Measurements from ENCODE around the gene IGFBP3.

The IGFBP3 gene

GRCh38 chr7:45938626-45939302, 17.7 kb upstream of the IGFBP3 start:
- TF ChIP-seq POLR2A (IDR thresholded peaks at IDR 0.05; ENCODE audit: low read length) (no peak), GATA1 (IDR thresholded peaks at IDR 0.05; ENCODE audit: low read depth, low read length) (no peak)
- DNase-seq: no peak

- TF ChIP-seq POLR2A (IDR thresholded peaks at IDR 0.05; ENCODE audit: low read length): no peak
- TF ChIP-seq GATA1 (IDR thresholded peaks at IDR 0.05; ENCODE audit: low read depth, low read length): no peak
- DNase-seq: no peak
Observed at GRCh38 chr7:45937862-45938261, 16.8 kb upstream of the IGFBP3 start.

GRCh38 chr7:45937301-45937700, 16.2 kb upstream of the IGFBP3 start:
- no peak for DNase-seq
- TF ChIP-seq GATA1 (IDR thresholded peaks at IDR 0.05; ENCODE audit: low read depth, low read length) (no peak), POLR2A (IDR thresholded peaks at IDR 0.05; ENCODE audit: low read length) (no peak)

- TF ChIP-seq GATA1 (IDR thresholded peaks at IDR 0.05; ENCODE audit: low read depth, low read length) (no peak), POLR2A (IDR thresholded peaks at IDR 0.05; ENCODE audit: low read length) (no peak)
Observed at GRCh38 chr7:45930967-45931366, 9.9 kb upstream of the IGFBP3 start.

GRCh38 chr7:45927721-45928120, 6.6 kb upstream of the IGFBP3 start:
- TF ChIP-seq POLR2A (IDR thresholded peaks at IDR 0.05; ENCODE audit: low read length): no peak
- no peak for TF ChIP-seq GATA1 (IDR thresholded peaks at IDR 0.05; ENCODE audit: low read depth, low read length)
- no peak for DNase-seq

More at GRCh38 chr7:45930967-45931366, 9.9 kb upstream of the IGFBP3 start:
- no peak for DNase-seq

GRCh38 chr7:45924283-45924682, 3.2 kb upstream of the IGFBP3 start:
- no peak for DNase-seq
- TF ChIP-seq GATA1 (IDR thresholded peaks at IDR 0.05; ENCODE audit: low read depth, low read length) (no peak), POLR2A (IDR thresholded peaks at IDR 0.05; ENCODE audit: low read length) (no peak)

GRCh38 chr7:45923818-45924217, 2.7 kb upstream of the IGFBP3 start:
- TF ChIP-seq POLR2A (IDR thresholded peaks at IDR 0.05; ENCODE audit: low read length): no peak
- no peak for TF ChIP-seq GATA1 (IDR thresholded peaks at IDR 0.05; ENCODE audit: low read depth, low read length)
- no peak for DNase-seq

- TF ChIP-seq GATA1 (IDR thresholded peaks at IDR 0.05; ENCODE audit: low read depth, low read length) (no peak), POLR2A (IDR thresholded peaks at IDR 0.05; ENCODE audit: low read length) (no peak)
- peak; percentile 45 to 69 for DNase-seq
Observed at GRCh38 chr7:45923290-45923689, 2.2 kb upstream of the IGFBP3 start.

- TF ChIP-seq GATA1 (IDR thresholded peaks at IDR 0.05; ENCODE audit: low read depth, low read length) (no peak), POLR2A (IDR thresholded peaks at IDR 0.05; ENCODE audit: low read length) (no peak)
- no peak for DNase-seq
Observed at GRCh38 chr7:45922810-45923209, 1.7 kb upstream of the IGFBP3 start.

- TF ChIP-seq GATA1 (IDR thresholded peaks at IDR 0.05; ENCODE audit: low read depth, low read length) (no peak), POLR2A (IDR thresholded peaks at IDR 0.05; ENCODE audit: low read length) (no peak)
- DNase-seq: peak; percentile 16 to 20
Observed at GRCh38 chr7:45921699-45922519, 837 bp upstream of the IGFBP3 start.

GRCh38 chr7:45921381-45921698, 268 bp upstream of the IGFBP3 start:
- DNase-seq: no peak

GRCh38 chr7:45919993-45920459, 1.0 kb downstream of the IGFBP3 start:
- no peak for DNase-seq

More at GRCh38 chr7:45921381-45921698, 268 bp upstream of the IGFBP3 start:
- TF ChIP-seq GATA1 (IDR thresholded peaks at IDR 0.05; ENCODE audit: low read depth, low read length) (no peak), POLR2A (IDR thresholded peaks at IDR 0.05; ENCODE audit: low read length) (no peak)

GRCh38 chr7:45919231-45919784, 1.8 kb downstream of the IGFBP3 start:
- TF ChIP-seq GATA1 (IDR thresholded peaks at IDR 0.05; ENCODE audit: low read depth, low read length) (no peak), POLR2A (IDR thresholded peaks at IDR 0.05; ENCODE audit: low read length) (no peak)
- no peak for DNase-seq

More at GRCh38 chr7:45919993-45920459, 1.0 kb downstream of the IGFBP3 start:
- no peak for TF ChIP-seq GATA1 (IDR thresholded peaks at IDR 0.05; ENCODE audit: low read depth, low read length)
- no peak for TF ChIP-seq POLR2A (IDR thresholded peaks at IDR 0.05; ENCODE audit: low read length)

GRCh38 chr7:45918556-45918955, 2.5 kb downstream of the IGFBP3 start:
- no peak for DNase-seq
- TF ChIP-seq POLR2A (IDR thresholded peaks at IDR 0.05; ENCODE audit: low read length) (no peak), GATA1 (IDR thresholded peaks at IDR 0.05; ENCODE audit: low read depth, low read length) (no peak)
